ENCODE measurements around the gene F11. TPM values are rescaled to one million over a fixed set of nuclear protein-coding genes. Genes with fewer than 3 reads are reported as not detected.

The F11 gene
- total and polyA plus RNA-seq, 2 donors (not counting 1 experiment from before 2014, with no cell fraction given): 0.06 TPM; not detected in 1

DNA sequence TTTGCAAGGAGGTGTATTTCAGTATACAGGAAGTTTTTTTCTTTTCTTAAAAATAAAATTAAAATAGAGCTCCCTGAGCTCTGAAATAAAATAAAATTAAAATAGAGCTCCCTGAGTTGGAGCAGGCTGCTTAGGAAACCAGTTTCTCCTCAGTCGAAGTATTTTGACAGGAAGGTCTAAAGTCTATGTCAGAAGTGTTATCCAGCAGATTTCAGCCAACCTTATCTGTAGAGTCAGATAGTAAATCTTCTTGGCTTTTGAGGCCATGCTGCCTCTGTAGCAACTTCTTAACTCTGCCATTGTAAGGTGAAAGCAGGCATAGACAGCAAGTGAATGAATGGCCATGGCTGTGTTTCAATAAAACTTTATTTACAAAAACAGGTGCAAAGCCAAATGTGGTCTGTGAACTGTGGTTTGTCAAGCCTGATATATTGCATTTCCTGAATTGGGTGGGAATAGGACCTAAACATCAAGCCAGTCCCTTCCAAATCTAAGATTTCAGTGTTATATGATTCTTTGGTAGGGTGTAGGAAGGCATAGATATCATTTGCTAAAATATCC is 48.2 kb upstream of the F11 start:
- Histone ChIP-seq H3K27ac (ENCODE audit: low read length in 2 of 2) (no peak overlapping the region), H4K20me1 (ENCODE audit: control insufficient read depth, insufficient read depth, low read length, poor library complexity, severe bottlenecking) (no peaks in the 10 kb centered on the region), H3K4me3 (ENCODE audit: control extremely low read depth in 1 of 5, extremely low read depth in 1 of 5, insufficient read depth in 1 of 5, low read depth in 2 of 5, low read length in 4 of 5) (no peak overlapping the region), H3K4me2 (replicated peaks; ENCODE audit: low read depth, low read length, poor library complexity, severe bottlenecking) (no peak overlapping the region), H3K4me1 (ENCODE audit: control insufficient read depth in 2 of 2, insufficient read depth in 2 of 2, low read length in 2 of 2) (no peaks in the 10 kb centered on the region), H3K36me3 (replicated peaks in 1 of 2; ENCODE audit: control extremely low read depth in 1 of 2, control insufficient read depth in 1 of 2, extremely low read depth in 1 of 2, insufficient read depth in 2 of 2, low read length in 1 of 2) (no peaks in the 10 kb centered on the region), H3K79me2 (ENCODE audit: control insufficient read depth, insufficient read depth, low read length) (no peaks in the 10 kb centered on the region), H3K27me3 (replicated peaks in 1 of 4; ENCODE audit: control extremely low read depth in 1 of 4, control insufficient read depth in 3 of 4, insufficient read depth in 4 of 4, low read length in 3 of 4) (peaks cover 0 to 3% (median 0%) of the 10 kb centered on the region in 4 experiments), H3K9me3 (ENCODE audit: control extremely low read depth in 1 of 3, control insufficient read depth in 2 of 3, insufficient read depth in 1 of 3, low read length in 2 of 3) (no peaks in the 10 kb centered on the region), H3K9ac (ENCODE audit: low read length) (no peak overlapping the region), H2AFZ (ENCODE audit: insufficient read depth, low read depth, low read length, poor library complexity, severe bottlenecking) (no peak overlapping the region)
- Mint-ChIP-seq H3K27ac (no peak overlapping the region), H3K27me3 (peaks cover 24% of the 10 kb centered on the region), H3K4me1 (no peaks in the 10 kb centered on the region), H3K4me3 (no peak overlapping the region), H3K9me3 (ENCODE audit: insufficient read depth) (no peaks in the 10 kb centered on the region)
- TF ChIP-seq EZH2 (IDR thresholded peaks at IDR 0.05; ENCODE audit: borderline replicate concordance, insufficient read depth, low read depth, low read length, poor library complexity, severe bottlenecking): no peak
- TF ChIP-seq, protein P1, sequence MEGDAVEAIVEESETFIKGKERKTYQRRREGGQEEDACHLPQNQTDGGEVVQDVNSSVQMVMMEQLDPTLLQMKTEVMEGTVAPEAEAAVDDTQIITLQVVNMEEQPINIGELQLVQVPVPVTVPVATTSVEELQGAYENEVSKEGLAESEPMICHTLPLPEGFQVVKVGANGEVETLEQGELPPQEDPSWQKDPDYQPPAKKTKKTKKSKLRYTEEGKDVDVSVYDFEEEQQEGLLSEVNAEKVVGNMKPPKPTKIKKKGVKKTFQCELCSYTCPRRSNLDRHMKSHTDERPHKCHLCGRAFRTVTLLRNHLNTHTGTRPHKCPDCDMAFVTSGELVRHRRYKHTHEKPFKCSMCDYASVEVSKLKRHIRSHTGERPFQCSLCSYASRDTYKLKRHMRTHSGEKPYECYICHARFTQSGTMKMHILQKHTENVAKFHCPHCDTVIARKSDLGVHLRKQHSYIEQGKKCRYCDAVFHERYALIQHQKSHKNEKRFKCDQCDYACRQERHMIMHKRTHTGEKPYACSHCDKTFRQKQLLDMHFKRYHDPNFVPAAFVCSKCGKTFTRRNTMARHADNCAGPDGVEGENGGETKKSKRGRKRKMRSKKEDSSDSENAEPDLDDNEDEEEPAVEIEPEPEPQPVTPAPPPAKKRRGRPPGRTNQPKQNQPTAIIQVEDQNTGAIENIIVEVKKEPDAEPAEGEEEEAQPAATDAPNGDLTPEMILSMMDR (IDR thresholded peaks at IDR 0.05): no peak
- intact Hi-C loops (cut with micrococcal nuclease): no loop called here
- ATAC-seq (ENCODE audit: low read depth) (no peak), DNase-seq (no peak)
- CTCF ChIA-PET: interaction anchor here (0.6 kb wide), 1 partner anchor 155 kb away, joined by 3 read pairs; no protein-coding TSS in a partner anchor
- WGBS (ENCODE audit: insufficient coverage): 100% methylated on average over 1 of the region's 1 CpG
- POLR2A ChIA-PET: no interaction called here

DNA sequence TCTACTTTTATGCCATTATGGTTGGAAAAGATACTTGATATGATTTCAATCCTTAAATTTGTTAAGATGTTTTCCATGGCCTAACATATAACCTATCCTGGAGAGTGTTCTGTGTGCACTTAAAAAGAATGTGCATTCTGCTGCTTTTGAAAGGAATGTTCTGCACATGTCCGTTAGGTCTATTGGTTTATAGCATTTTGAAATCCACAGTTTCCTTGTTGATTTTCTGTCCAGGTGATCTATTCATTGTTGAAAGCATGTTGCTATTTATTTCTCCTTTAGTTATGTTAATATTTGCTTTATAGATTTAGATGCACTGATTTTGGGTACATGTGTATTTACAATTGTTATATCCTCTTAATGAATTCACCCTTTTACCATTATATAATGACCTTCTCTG is 44.4 kb upstream of the F11 start:
- ChIA-PET CTCF (no interaction called here), POLR2A (no interaction called here)
- H3K27ac ChIP-seq (ENCODE audit: low read length in 2 of 2): no peak overlapping the region
- no peak for ATAC-seq (ENCODE audit: low read depth)
- H3K9me3 Mint-ChIP-seq (ENCODE audit: insufficient read depth): peaks cover 9% of the 10 kb centered on the region
- no peaks in the 10 kb centered on the region for H3K79me2 ChIP-seq (ENCODE audit: control insufficient read depth, insufficient read depth, low read length)
- no peaks in the 10 kb centered on the region for H3K27me3 ChIP-seq (replicated peaks in 1 of 4; ENCODE audit: control extremely low read depth in 1 of 4, control insufficient read depth in 3 of 4, insufficient read depth in 4 of 4, low read length in 3 of 4)
- H3K4me1 ChIP-seq (ENCODE audit: control insufficient read depth in 2 of 2, insufficient read depth in 2 of 2, low read length in 2 of 2): no peaks in the 10 kb centered on the region
- H3K4me3 Mint-ChIP-seq: no peak overlapping the region
- H3K27ac Mint-ChIP-seq: no peak overlapping the region
- no peak overlapping the region for H3K4me3 ChIP-seq (ENCODE audit: control extremely low read depth in 1 of 5, extremely low read depth in 1 of 5, insufficient read depth in 1 of 5, low read depth in 2 of 5, low read length in 4 of 5)
- no peak for DNase-seq
- H3K9ac ChIP-seq (ENCODE audit: low read length): no peak overlapping the region
- H3K27me3 Mint-ChIP-seq: peaks cover 26% of the 10 kb centered on the region
- TF ChIP-seq, protein P1 (IDR thresholded peaks at IDR 0.05): no peak
- no peak for TF ChIP-seq EZH2 (IDR thresholded peaks at IDR 0.05; ENCODE audit: borderline replicate concordance, insufficient read depth, low read depth, low read length, poor library complexity, severe bottlenecking)
- intact Hi-C loops (cut with micrococcal nuclease): no loop called here
- H4K20me1 ChIP-seq (ENCODE audit: control insufficient read depth, insufficient read depth, low read length, poor library complexity, severe bottlenecking): no peaks in the 10 kb centered on the region
- no peaks in the 10 kb centered on the region for H3K4me1 Mint-ChIP-seq
- H2AFZ ChIP-seq (ENCODE audit: insufficient read depth, low read depth, low read length, poor library complexity, severe bottlenecking): no peak overlapping the region
- no peaks in the 10 kb centered on the region for H3K36me3 ChIP-seq (replicated peaks in 1 of 2; ENCODE audit: control extremely low read depth in 1 of 2, control insufficient read depth in 1 of 2, extremely low read depth in 1 of 2, insufficient read depth in 2 of 2, low read length in 1 of 2)
- WGBS (ENCODE audit: insufficient coverage): 100% methylated on average over 1 of the region's 1 CpG
- H3K4me2 ChIP-seq (replicated peaks; ENCODE audit: low read depth, low read length, poor library complexity, severe bottlenecking): no peak overlapping the region
- H3K9me3 ChIP-seq (ENCODE audit: control extremely low read depth in 1 of 3, control insufficient read depth in 2 of 3, insufficient read depth in 1 of 3, low read length in 2 of 3): peaks cover 2 to 18% (median 9%) of the 10 kb centered on the region in 3 donors
